GM11168 (cell line): Measurements from ENCODE around the gene VARS2.
"Not testable (repeated sequence)": the region's sequence is repeated elsewhere in the genome, so short reads cannot be mapped to it uniquely, and the experiment has no call there.

Experiments used
- in situ Hi-C: fragments of 300-500 bp; cut with MboI; formaldehyde crosslinking; loops from one replicate; pipeline ENCODE4 v1.12.0; 2022; ENCODE audit warnings: low sequenced_read_pairs; ENCODE audit not compliant: unreplicated experiment

VARS2 gene

DNA sequence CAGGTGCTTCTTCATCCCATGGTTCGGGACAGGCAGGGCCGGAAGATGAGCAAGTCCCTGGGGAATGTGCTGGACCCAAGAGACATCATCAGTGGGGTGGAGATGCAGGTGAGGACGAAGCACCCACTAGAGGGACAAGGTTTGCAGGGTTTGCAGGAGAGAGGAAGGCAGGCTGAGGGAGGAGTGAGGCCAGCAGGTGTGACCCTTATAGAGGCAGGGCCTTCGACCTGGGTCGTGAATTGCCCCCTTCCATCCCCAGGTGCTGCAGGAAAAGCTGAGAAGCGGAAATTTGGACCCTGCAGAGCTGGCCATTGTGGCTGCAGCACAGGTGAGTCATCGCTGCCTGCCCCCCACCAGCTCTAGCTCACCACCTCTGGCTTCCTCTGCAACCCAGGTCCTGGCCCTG, 8.4 kb downstream of the VARS2 start:
- in situ Hi-C loops = no loop called here

- in situ Hi-C loops = not testable (repeated sequence)
These were observed 10.1 kb downstream of the VARS2 start for GRCh38 chr6:30924040-30924627.

- in situ Hi-C loops = no loop called here
These were observed 12.6 kb downstream of the VARS2 start for GRCh38 chr6:30926644-30927043.

- in situ Hi-C loops = not testable (repeated sequence)
These were observed 13.0 kb downstream of the VARS2 start for GRCh38 chr6:30927080-30927479.

GRCh38 chr6:30928677-30929076, 14.6 kb downstream of the VARS2 start:
- in situ Hi-C loops = no loop called here

- in situ Hi-C loops = no loop called here
These were observed 16.5 kb downstream of the VARS2 start for GRCh38 chr6:30930506-30930905.

GRCh38 chr6:30931272-30931671, 17.2 kb downstream of the VARS2 start:
- in situ Hi-C loops = no loop called here

DNA sequence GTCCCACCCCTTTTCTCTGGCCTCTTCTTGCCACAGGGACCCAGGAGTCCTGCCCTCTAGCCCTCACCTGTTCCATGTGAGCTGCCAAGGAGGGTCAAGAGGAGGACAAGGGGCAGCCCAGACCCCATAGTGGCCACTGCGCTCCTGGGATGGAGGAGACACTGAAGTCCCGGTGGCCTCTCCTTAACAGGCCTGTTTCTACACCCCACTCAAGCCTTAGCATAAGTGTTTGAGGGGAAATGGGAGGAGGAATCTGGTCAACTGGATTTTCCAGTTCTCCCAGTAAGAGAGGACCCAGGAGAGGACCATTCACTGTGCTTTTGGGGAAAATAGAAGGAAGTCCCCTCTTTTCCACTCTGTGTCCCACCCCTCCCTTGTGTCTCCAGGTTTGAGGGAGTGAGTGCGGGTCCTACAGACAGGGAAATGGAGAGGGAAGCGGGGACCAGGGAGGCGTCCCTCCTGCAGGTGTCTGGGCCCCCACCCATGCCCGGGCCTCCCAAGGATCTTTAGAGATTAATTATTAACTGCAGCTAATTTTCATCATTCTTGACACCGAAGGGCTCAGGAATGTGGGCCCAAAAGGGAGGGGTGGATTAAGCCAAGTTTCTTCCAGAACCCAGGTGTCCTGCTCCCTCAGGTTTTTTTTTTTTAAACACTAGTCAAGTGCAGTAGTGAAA, 18.1 kb downstream of the VARS2 start, which contains the start of gene SFTA2:
SFTA2 (minus strand) TSS at position 202 of the 677 bp plus-strand sequence; CDS start at position 128, 74 bp downstream.
- in situ Hi-C loops = no loop called here

- in situ Hi-C loops = no loop called here
These were observed 18.8 kb downstream of the VARS2 start for GRCh38 chr6:30932665-30933365.

GRCh38 chr6:30935018-30935417, 21.0 kb downstream of the VARS2 start:
- in situ Hi-C loops = no loop called here

GRCh38 chr6:30937265-30937664, 23.2 kb downstream of the VARS2 start:
- in situ Hi-C loops = no loop called here

GRCh38 chr6:30938730-30939129, 24.7 kb downstream of the VARS2 start:
- in situ Hi-C loops = no loop called here

- in situ Hi-C loops = no loop called here
These were observed 25.4 kb downstream of the VARS2 start for GRCh38 chr6:30939473-30939872.

DNA sequence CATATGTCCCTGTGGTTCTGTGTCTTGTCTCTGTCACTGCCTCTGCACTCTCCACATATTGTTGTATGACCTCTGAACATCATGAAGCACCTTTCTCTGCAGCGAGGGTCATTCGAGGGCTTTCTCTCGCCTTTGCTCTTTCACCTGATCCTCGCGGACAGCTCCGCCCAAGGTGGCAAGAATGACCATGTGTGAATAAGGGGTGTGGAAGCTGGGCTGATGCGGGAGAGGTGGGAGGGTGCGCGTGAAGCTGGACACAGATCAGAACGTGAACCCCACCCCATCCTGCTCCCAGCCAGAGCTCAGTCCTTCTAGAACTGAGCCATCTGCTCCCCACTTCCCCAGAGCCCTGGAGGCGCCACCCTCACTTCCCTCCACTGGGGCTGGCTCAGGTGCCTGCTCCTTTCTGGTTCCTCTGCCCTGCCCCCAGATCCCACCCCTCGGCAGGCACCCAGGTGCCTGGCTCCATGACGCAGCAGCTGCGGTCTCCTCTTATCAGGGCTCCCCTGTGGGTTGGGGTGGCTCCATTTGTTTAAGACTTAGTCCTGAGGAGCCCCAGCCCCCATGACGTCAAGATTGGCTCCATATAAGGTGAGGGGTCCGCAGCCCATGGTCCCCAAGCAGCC, 26.4 kb downstream of the VARS2 start, which contains the start of gene MUCL3:
MUCL3 (plus strand) TSS at position 613 of the 626 bp plus-strand sequence. CDS start 27 bp downstream, outside the sequence.
- in situ Hi-C loops = no loop called here

DNA sequence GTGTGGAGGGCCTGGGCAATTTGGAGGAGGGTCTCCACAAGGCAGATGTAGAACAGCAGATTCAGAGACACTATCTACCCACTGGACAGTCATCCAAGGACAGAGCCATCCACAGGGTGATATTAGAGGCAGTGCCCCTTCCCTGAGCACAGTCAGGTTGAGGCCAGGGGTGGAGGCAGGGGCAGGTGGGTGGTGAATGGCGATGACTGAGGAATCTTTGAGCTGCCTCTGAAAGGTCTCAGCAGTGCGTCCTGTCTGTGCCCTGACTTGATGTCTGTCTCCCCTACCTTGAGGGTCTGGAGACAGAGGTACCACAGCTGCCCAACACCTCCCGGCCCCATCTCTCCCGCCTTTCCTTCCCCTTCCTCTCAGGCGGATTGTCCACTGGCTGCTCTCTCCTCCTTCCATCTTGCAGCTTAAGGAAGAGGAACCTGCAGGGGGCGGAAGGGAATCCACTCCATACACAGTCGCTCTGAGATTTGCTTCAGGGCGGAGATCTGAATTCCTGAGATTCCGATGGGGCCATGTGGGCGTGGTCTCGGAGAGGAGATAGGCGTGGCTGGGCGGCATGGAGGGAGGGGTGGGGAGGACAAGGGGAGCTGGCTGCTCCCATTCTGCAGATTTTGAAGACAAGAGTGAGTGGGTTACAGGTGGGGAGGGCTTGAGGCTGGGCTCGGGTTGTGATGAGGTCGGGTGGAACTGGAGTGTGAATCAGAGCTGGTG, 28.5 kb downstream of the VARS2 start:
- in situ Hi-C loops = no loop called here

DNA sequence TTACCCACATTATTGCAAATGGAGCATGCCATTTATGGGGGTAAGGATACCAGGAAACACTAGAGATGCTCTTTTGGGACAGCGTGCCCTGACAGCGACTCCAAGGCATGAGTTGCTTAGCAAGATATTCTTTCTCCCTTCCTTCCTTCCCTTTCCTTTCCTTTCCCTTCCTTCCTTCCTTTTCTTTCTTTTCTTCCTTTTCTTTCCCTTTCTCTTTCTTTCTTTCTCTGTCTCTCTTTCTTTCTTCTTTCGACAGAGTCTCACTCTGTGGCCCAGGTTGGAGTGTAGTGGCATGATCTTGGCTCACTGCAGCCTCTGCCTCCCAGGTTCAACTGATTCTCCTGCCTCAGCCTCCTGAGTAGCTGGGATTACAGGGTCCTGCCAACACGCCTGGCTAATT, 30.0 kb downstream of the VARS2 start:
- in situ Hi-C loops = no loop called here

GRCh38 chr6:30945281-30945680, 31.2 kb downstream of the VARS2 start:
- in situ Hi-C loops = no loop called here

DNA sequence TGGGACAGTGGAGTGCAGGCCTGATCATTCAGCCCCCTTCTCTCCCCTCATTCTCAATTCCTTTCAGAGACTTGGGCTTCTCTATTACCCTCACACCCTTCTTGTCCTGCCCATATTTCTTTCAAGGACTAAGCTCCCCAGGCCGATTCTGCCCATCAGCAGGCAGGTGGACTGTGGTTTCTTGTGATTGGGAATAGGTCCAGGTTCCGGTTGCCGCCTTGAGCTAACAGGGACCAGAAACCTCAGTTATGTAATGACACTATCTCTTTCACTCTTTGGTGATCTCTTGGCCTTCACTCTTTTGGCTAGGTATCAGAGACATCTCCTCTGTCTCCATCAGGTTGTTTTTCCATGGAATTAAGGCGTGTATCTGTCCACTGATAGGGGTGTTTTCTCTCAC, 33.2 kb downstream of the VARS2 start:
- in situ Hi-C loops = no loop called here

- in situ Hi-C loops = no loop called here
These were observed 34.8 kb downstream of the VARS2 start for GRCh38 chr6:30948811-30949210.

- in situ Hi-C loops = no loop called here
These were observed 38.0 kb downstream of the VARS2 start for GRCh38 chr6:30951907-30952469.
